Spleen (tissue), 11 donors: ENCODE measurements around the gene SLC12A5. TPM values are rescaled to one million over a fixed set of nuclear protein-coding genes. Genes with fewer than 3 reads are reported as not detected.

Experiments used
- DNase-seq: peaks from one replicate; pipeline ENCODE4 v3.0.0-alpha.2; 2020
- H3K27ac ChIP-seq, 8 donors: fragments of 200-600 bp; sonication (generic) in 7 of 8; 1 replicate in 4 of 8; 2 replicates in 4 of 8; pipeline versions ENCODE4 v1.5.0 to v1.8.0; 2016 to 2021; ENCODE audit warnings: inconsistent platforms in 4 of 8, mild to moderate bottlenecking in 4 of 8, moderate library complexity in 1 of 8
- H3K27me3 ChIP-seq, 7 donors: fragments of 200-600 bp; sonication (generic) in 6 of 7; replicated peaks in 1 of 7; 1 replicate in 4 of 7; 2 replicates in 3 of 7; pipeline versions ENCODE4 v1.5.0 to v1.8.0; 2016 to 2021; ENCODE audit warnings: inconsistent platforms in 3 of 7, mild to moderate bottlenecking in 1 of 7
- H3K36me3 ChIP-seq, 6 donors: fragments of 200-600 bp; sonication (generic) in 5 of 6; 1 replicate in 4 of 6; 2 replicates in 2 of 6; pipeline versions ENCODE4 v1.5.0 to v1.8.0; 2016 to 2021; ENCODE audit warnings: inconsistent platforms in 2 of 6
- H3K4me1 ChIP-seq, 6 donors: fragments of 200-600 bp; sonication (generic) in 5 of 6; 1 replicate in 3 of 6; 2 replicates in 3 of 6; pipeline versions ENCODE4 v1.5.0 to v1.8.0; 2016 to 2021; ENCODE audit warnings: inconsistent platforms in 3 of 6
- H3K4me3 ChIP-seq, 8 donors: fragments of 200-600 bp; sonication (generic) in 7 of 8; 1 replicate in 4 of 8; 2 replicates in 4 of 8; pipeline versions ENCODE4 v1.5.0 to v1.8.0; 2016 to 2021; ENCODE audit warnings: inconsistent platforms in 4 of 8, mild to moderate bottlenecking in 4 of 8, moderate library complexity in 2 of 8
- H3K9me3 ChIP-seq, 8 donors: fragments of 200-600 bp; sonication (generic) in 7 of 8; 1 replicate in 4 of 8; 2 replicates in 4 of 8; pipeline versions ENCODE4 v1.5.0 to v1.8.0; 2016 to 2021; ENCODE audit warnings: inconsistent platforms in 4 of 8
- POLR2A ChIP-seq, 3 donors: fragments of 450-650 bp; IDR thresholded peaks; one replicate each; pipeline ENCODE4 v1.5.1; 2017; ENCODE audit warnings: antibody characterized with exemption in 3 of 3, mild to moderate bottlenecking in 1 of 3
- POLR2AphosphoS5 ChIP-seq, 3 donors: sonication (generic); formaldehyde crosslinking; IDR thresholded peaks; one replicate each; pipeline ENCODE4 v1.5.1; 2017; ENCODE audit warnings: antibody characterized with exemption in 3 of 3
- WGBS, 5 donors: extraction: QIAGEN DNeasy Blood & Tissue Kit in 3 of 5; methylation state at CpG; one replicate each; pipeline versions ENCODE4 v1.1.5 to v1.1.7; 2013 to 2018; 5-methylcytosine and 5-hydroxymethylcytosine counted together
- intact Hi-C: fragments of 100-400 bp; cut with DNase I; formaldehyde crosslinking; loops from one replicate; pipeline ENCODE4 v1.15.0; 2023; ENCODE audit warnings: low total_unique reads
- polyA plus RNA-seq, 3 donors: library from polyadenylated mRNA; stranded (reverse); fragments of 200-250 nt; gene quantifications; one replicate each; pipeline ENCODE4 v1.2.1, GENCODE V29; 2013
- total RNA-seq, 7 donors: library from RNA; depleted of rRNA in 3 of 7; stranded (reverse); fragments of >200 nt in 3 of 7; fragmentation: NEBNext Ultra II Directional in 4 of 7; extraction: Animal tissue kit (Norgen Biotek cat#: 25700) in 4 of 7; gene quantifications; one replicate each; pipeline versions ENCODE4 v1.1.0 to v1.2.1, GENCODE V29; 2016 to 2021
- TF ChIP-seq, protein P1 (sequence below), 11 experiments: fragments of 200-600 bp in 7 of 11; fragments of 450-650 bp in 4 of 11; sonication (generic) in 4 of 11; IDR thresholded peaks in 8 of 11; conservative IDR thresholded peaks in 3 of 11; 1 replicate in 7 of 11; 2 replicates in 4 of 11; pipeline versions ENCODE4 v1.4.0 to v1.8.0; 2016 to 2021; ENCODE audit warnings: antibody characterized with exemption in 11 of 11, inconsistent platforms in 4 of 11, mild to moderate bottlenecking in 1 of 11
- donor health status: healthy with polysubstance abuse.
- donor health status: DM: no; HTN: no; CAD: no; lungs with moderate emphysema.
- donor health status: DM: no; HTN: no; CAD: no.
- donor health status: Bipolar disorder and iron deficiency.
- donor health status: healthy.
- donor health status: DM: no; HTN: no; CAD: no.
- donor health status: DM: yes; HTN: yes; CAD: no.

The SLC12A5 gene
- total and polyA plus RNA-seq, 10 donors: 0.20 to 8.7 (median 2.7) TPM

DNA sequence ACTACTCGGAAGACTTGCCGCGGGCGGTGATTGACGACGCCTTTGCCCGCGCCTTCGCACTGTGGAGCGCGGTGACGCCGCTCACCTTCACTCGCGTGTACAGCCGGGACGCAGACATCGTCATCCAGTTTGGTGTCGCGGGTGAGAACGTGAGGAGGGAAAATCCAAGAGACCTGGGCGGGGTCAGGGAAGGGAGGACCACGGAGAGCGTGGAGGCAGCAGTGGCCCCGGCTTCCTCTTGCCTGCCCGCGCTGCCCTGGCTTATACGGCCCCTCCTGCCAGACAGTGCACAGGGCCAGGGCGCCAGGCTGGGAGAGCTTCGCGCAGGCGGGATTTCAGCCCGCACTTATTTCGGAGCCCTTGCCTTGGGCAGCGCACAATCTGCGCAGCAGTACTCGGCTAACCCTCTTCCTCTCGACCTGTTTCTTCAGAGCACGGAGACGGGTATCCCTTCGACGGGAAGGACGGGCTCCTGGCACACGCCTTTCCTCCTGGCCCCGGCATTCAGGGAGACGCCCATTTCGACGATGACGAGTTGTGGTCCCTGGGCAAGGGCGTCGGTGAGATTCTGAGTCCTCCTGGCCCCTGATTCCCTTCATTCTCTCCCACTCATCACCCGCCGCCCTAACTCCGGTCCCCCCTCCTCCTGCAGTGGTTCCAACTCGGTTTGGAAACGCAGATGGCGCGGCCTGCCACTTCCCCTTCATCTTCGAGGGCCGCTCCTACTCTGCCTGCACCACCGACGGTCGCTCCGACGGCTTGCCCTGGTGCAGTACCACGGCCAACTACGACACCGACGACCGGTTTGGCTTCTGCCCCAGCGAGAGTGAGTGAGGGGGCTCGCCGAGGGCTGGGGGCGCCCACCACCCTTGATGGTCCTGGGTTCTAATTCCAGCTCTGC lies 18.3 kb upstream of the SLC12A5 start:
- H3K27ac ChIP-seq: peak overlapping the region in 7 of 8 donors; percentile 41 to 87 (median 69)
- H3K4me3 ChIP-seq: peak overlapping the region in 6 of 8 donors; percentile 11 to 67 (median 31)
- TF ChIP-seq POLR2A (IDR thresholded peaks at IDR 0.05) (no peak), POLR2AphosphoS5 (IDR thresholded peaks at IDR 0.05) (peak in 1 of 3 donors; percentile 53)
- TF ChIP-seq, protein P1, sequence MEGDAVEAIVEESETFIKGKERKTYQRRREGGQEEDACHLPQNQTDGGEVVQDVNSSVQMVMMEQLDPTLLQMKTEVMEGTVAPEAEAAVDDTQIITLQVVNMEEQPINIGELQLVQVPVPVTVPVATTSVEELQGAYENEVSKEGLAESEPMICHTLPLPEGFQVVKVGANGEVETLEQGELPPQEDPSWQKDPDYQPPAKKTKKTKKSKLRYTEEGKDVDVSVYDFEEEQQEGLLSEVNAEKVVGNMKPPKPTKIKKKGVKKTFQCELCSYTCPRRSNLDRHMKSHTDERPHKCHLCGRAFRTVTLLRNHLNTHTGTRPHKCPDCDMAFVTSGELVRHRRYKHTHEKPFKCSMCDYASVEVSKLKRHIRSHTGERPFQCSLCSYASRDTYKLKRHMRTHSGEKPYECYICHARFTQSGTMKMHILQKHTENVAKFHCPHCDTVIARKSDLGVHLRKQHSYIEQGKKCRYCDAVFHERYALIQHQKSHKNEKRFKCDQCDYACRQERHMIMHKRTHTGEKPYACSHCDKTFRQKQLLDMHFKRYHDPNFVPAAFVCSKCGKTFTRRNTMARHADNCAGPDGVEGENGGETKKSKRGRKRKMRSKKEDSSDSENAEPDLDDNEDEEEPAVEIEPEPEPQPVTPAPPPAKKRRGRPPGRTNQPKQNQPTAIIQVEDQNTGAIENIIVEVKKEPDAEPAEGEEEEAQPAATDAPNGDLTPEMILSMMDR (IDR thresholded peaks at IDR 0.05 in 8 of 11, conservative IDR thresholded peaks at IDR 0.05 in 3 of 11): no peak
- intact Hi-C loops: no loop called here
- DNase-seq: peak; percentile 90
- peaks cover 14 to 86% (median 54%) of the 10 kb centered on the region in 7 donors for H3K27me3 ChIP-seq
- H3K9me3 ChIP-seq: no peaks in the 10 kb centered on the region
- WGBS, 5 donors: 6 to 9% (median 9%) methylated on average over 59 to 74 of the region's 74 CpGs
- H3K4me1 ChIP-seq: peaks cover 38 to 95% (median 71%) of the 10 kb centered on the region in 6 donors
- peaks cover 0 to 16% (median 0%) of the 10 kb centered on the region in 6 donors for H3K36me3 ChIP-seq

- WGBS, 5 donors: 20 to 23% (median 21%) methylated on average over 31 to 57 of the region's 57 CpGs
- DNase-seq: peak; percentile 94
- TF ChIP-seq, protein P1 (IDR thresholded peaks at IDR 0.05 in 8 of 11, conservative IDR thresholded peaks at IDR 0.05 in 3 of 11): peak in 6 of 11 experiments; percentile 9 to 67 (median 58)
- peak in 2 of 3 donors; percentile 65 to 66 for TF ChIP-seq POLR2AphosphoS5 (IDR thresholded peaks at IDR 0.05)
- no peak for TF ChIP-seq POLR2A (IDR thresholded peaks at IDR 0.05)
- peak overlapping the region in 6 of 8 donors; percentile 58 to 87 (median 75) for H3K27ac ChIP-seq
- peaks cover 14 to 79% (median 54%) of the 10 kb centered on the region in 7 donors for H3K27me3 ChIP-seq
- H3K4me1 ChIP-seq: peaks cover 32 to 83% (median 61%) of the 10 kb centered on the region in 6 donors
- H3K9me3 ChIP-seq: no peaks in the 10 kb centered on the region
- peaks cover 0 to 27% (median 0%) of the 10 kb centered on the region in 6 donors for H3K36me3 ChIP-seq
- intact Hi-C loops: no loop called here
- H3K4me3 ChIP-seq: peak overlapping the region in 6 of 8 donors; percentile 11 to 67 (median 31)
These were observed 17.2 kb upstream of the SLC12A5 start for GRCh38 chr20:46011631-46012482.

GRCh38 chr20:46012921-46013320 lies 16.1 kb upstream of the SLC12A5 start:
- intact Hi-C loops: no loop called here
- TF ChIP-seq POLR2AphosphoS5 (IDR thresholded peaks at IDR 0.05) (no peak), POLR2A (IDR thresholded peaks at IDR 0.05) (no peak)
- TF ChIP-seq, protein P1 (IDR thresholded peaks at IDR 0.05 in 8 of 11, conservative IDR thresholded peaks at IDR 0.05 in 3 of 11): no peak
- 38 to 60% (median 50%) methylated on average over 7 to 10 of the region's 10 CpGs for WGBS, 5 donors

More at GRCh38 chr20:46012921-46013320, 16.1 kb upstream of the SLC12A5 start:
- peaks cover 0 to 30% (median 0%) of the 10 kb centered on the region in 6 donors for H3K36me3 ChIP-seq
- peak overlapping the region in 4 of 8 donors; percentile 6 to 87 (median 68) for H3K27ac ChIP-seq
- H3K9me3 ChIP-seq: no peaks in the 10 kb centered on the region
- peaks cover 26 to 73% (median 51%) of the 10 kb centered on the region in 6 donors for H3K4me1 ChIP-seq
- DNase-seq: no peak
- H3K27me3 ChIP-seq: peaks cover 14 to 68% (median 54%) of the 10 kb centered on the region in 7 donors
- H3K4me3 ChIP-seq: peak overlapping the region in 4 of 8 donors; percentile 34 to 67 (median 37)
